Upper lobe of right lung (tissue), 1 donor: Measurements from ENCODE around the gene TCF23. TPM values are rescaled to one million over a fixed set of nuclear protein-coding genes. Genes with fewer than 3 reads are reported as not detected.

Source experiments
- ATAC-seq: fragments of 200-7000 bp; cut with Tn5 transposase; one replicate; pipeline ENCODE4 v1.9.1; 2020; ENCODE audit warnings: mild to moderate bottlenecking, moderate library complexity
- DNase-seq: peaks from one replicate; pipeline ENCODE4 v3.0.0-alpha.2; 2020
- H3K27ac ChIP-seq: fragments of 200-600 bp; one replicate; pipeline ENCODE4 v1.8.0; 2022
- H3K27me3 ChIP-seq: fragments of 200-600 bp; one replicate; pipeline ENCODE4 v1.8.0; 2022; ENCODE audit warnings: mild to moderate bottlenecking
- H3K36me3 ChIP-seq: fragments of 200-600 bp; one replicate; pipeline ENCODE4 v1.8.0; 2022
- H3K4me1 ChIP-seq: fragments of 200-600 bp; one replicate; pipeline ENCODE4 v1.8.0; 2022
- H3K4me3 ChIP-seq: fragments of 200-600 bp; one replicate; pipeline ENCODE4 v1.8.0; 2022; ENCODE audit warnings: mild to moderate bottlenecking
- H3K9me3 ChIP-seq: fragments of 200-600 bp; one replicate; pipeline ENCODE4 v1.8.0; 2022
- intact Hi-C: fragments of 100-400 bp; cut with DNase I; formaldehyde crosslinking; loops from one replicate; pipeline ENCODE4 v1.11.0; 2022
- total RNA-seq: library from RNA; stranded (reverse); fragmentation: NEBNext Ultra II Directional; extraction: Animal tissue kit (Norgen Biotek cat#: 25700); gene quantifications from one replicate; pipeline ENCODE4 v1.2.1, GENCODE V29; 2021
- TF ChIP-seq, protein P1 (sequence below): fragments of 200-600 bp; IDR thresholded peaks from one replicate; pipeline ENCODE4 v1.8.0; 2022; ENCODE audit warnings: antibody characterized with exemption
- donor health status: DM: no; HTN: yes; CAD: no; lungs with severe emphysema.

The TCF23 gene
- total RNA-seq, 1 donor from 2014 or later: not detected

GRCh38 chr2:27137322-27137935 lies 11.4 kb upstream of the TCF23 start:
- ATAC-seq (no peak), DNase-seq (no peak)
- Histone ChIP-seq H3K27ac (no peak overlapping the region), H3K27me3 (no peaks in the 10 kb centered on the region), H3K4me1 (peaks cover 13% of the 10 kb centered on the region), H3K4me3 (no peak overlapping the region), H3K36me3 (peaks cover 3% of the 10 kb centered on the region), H3K9me3 (no peaks in the 10 kb centered on the region)
- intact Hi-C loops: no loop called here
- TF ChIP-seq, protein P1, sequence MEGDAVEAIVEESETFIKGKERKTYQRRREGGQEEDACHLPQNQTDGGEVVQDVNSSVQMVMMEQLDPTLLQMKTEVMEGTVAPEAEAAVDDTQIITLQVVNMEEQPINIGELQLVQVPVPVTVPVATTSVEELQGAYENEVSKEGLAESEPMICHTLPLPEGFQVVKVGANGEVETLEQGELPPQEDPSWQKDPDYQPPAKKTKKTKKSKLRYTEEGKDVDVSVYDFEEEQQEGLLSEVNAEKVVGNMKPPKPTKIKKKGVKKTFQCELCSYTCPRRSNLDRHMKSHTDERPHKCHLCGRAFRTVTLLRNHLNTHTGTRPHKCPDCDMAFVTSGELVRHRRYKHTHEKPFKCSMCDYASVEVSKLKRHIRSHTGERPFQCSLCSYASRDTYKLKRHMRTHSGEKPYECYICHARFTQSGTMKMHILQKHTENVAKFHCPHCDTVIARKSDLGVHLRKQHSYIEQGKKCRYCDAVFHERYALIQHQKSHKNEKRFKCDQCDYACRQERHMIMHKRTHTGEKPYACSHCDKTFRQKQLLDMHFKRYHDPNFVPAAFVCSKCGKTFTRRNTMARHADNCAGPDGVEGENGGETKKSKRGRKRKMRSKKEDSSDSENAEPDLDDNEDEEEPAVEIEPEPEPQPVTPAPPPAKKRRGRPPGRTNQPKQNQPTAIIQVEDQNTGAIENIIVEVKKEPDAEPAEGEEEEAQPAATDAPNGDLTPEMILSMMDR: no peak

DNA sequence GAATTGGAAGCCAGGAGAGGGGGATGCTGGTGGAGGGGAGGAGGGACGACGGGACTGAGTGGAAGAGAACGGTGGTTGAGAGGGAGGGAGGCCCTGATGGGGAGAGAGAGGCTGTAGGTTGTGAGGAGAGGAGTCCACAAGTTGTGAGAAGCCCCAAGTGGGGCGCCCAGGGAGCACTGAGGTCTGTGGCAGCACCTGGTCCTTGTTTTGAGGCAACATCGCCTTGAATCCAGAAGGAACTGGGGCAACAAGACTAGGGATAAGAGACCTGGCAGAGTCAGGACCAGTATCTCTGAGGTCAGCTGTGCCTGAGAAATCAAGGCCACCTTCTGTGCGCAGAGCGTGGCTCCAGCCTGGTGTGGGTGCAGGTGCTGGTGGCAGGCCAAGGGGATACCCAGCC lies 10.7 kb upstream of the TCF23 start:
- H3K4me3 ChIP-seq: no peak overlapping the region
- TF ChIP-seq, protein P1: no peak
- DNase-seq (no peak), ATAC-seq (no peak)
- intact Hi-C loops: no loop called here
- H3K36me3 ChIP-seq: no peaks in the 10 kb centered on the region
- H3K27ac ChIP-seq: no peak overlapping the region
- peaks cover 6% of the 10 kb centered on the region for H3K4me1 ChIP-seq
- H3K27me3 ChIP-seq: no peaks in the 10 kb centered on the region
- no peaks in the 10 kb centered on the region for H3K9me3 ChIP-seq

GRCh38 chr2:27139310-27139709 lies 9.5 kb upstream of the TCF23 start, which contains the start of gene PRR30:
Gene PRR30, minus strand, starts transcription at chr2:27139410. Its CDS starts 1,081 bp downstream, at chr2:27138329.
- Histone ChIP-seq H3K4me3 (no peak within 1 kb of the TSS), H3K27me3 (no peaks in the 10 kb centered on the region), H3K4me1 (no peaks in the 10 kb centered on the region), H3K27ac (no peak within 1 kb of the TSS), H3K9me3 (no peaks in the 10 kb centered on the region), H3K36me3 (no peaks in the 10 kb centered on the region)
- ATAC-seq (no peak), DNase-seq (no peak)
- intact Hi-C loops: no loop called here
- TF ChIP-seq, protein P1: no peak

GRCh38 chr2:27143285-27143684 lies 5.5 kb upstream of the TCF23 start:
- intact Hi-C loops: no loop called here

GRCh38 chr2:27145682-27146081 lies 3.1 kb upstream of the TCF23 start:
- intact Hi-C loops: no loop called here
- no peak for DNase-seq
- Histone ChIP-seq H3K4me3 (no peak overlapping the region), H3K9me3 (no peaks in the 10 kb centered on the region), H3K27me3 (no peaks in the 10 kb centered on the region), H3K36me3 (no peaks in the 10 kb centered on the region), H3K4me1 (no peaks in the 10 kb centered on the region), H3K27ac (no peak overlapping the region)
- TF ChIP-seq, protein P1: no peak
- no peak for ATAC-seq

More at GRCh38 chr2:27143285-27143684, 5.5 kb upstream of the TCF23 start:
- H3K27me3 ChIP-seq: no peaks in the 10 kb centered on the region
- TF ChIP-seq, protein P1: no peak
- no peaks in the 10 kb centered on the region for H3K9me3 ChIP-seq
- H3K4me3 ChIP-seq: no peak overlapping the region
- H3K36me3 ChIP-seq: no peaks in the 10 kb centered on the region
- ATAC-seq (no peak), DNase-seq (no peak)
- H3K27ac ChIP-seq: no peak overlapping the region
- H3K4me1 ChIP-seq: no peaks in the 10 kb centered on the region

GRCh38 chr2:27147935-27148334 lies 869 bp upstream of the TCF23 start:
- no peak overlapping the region for H3K27ac ChIP-seq
- H3K4me3 ChIP-seq: no peak overlapping the region
- intact Hi-C loops: no loop called here
- ATAC-seq: no peak
- TF ChIP-seq, protein P1: no peak
- no peaks in the 10 kb centered on the region for H3K27me3 ChIP-seq
- no peaks in the 10 kb centered on the region for H3K4me1 ChIP-seq
- no peaks in the 10 kb centered on the region for H3K36me3 ChIP-seq
- DNase-seq: no peak
- no peaks in the 10 kb centered on the region for H3K9me3 ChIP-seq
